Activated CD4-positive, alpha-beta T cell treated with anti-CD3 and anti-CD28 coated beads, Interleukin-2, amount 10 ng/mL, durations not matched to agents 7 days and 5 days (primary cell): ENCODE measurements around the gene TENT5C. TPM values are rescaled to one million over a fixed set of nuclear protein-coding genes. Genes with fewer than 3 reads are reported as not detected.
A peak's percentile ranks its signal among the peaks of the same experiment; 100 is the strongest.

Source experiments
- CTCF ChIA-PET: fragments of 350-600 bp; sonication (Branson Sonifier 250); formaldehyde crosslinking; loops from one replicate; lab custom pipeline; 2021; ENCODE audit warnings: antibody characterized with exemption; lab: Charles Lee
- POLR2A ChIA-PET: fragments of 350-600 bp; sonication (Branson Sonifier 250); formaldehyde crosslinking; loops from one replicate; lab custom pipeline; 2021; ENCODE audit warnings: antibody characterized with exemption; lab: Charles Lee
- DNase-seq: peaks from one replicate; pipeline ENCODE4 v3.0.0-alpha.2; 2020
- H3K27ac Mint-ChIP-seq: one replicate; pipeline ENCODE4 v1.8.0; 2021; ENCODE audit warnings: mild to moderate bottlenecking, moderate library complexity, mixed read lengths
- H3K27me3 Mint-ChIP-seq: one replicate; pipeline ENCODE4 v1.8.0; 2021; ENCODE audit warnings: mixed read lengths
- H3K36me3 Mint-ChIP-seq: one replicate; pipeline ENCODE4 v1.8.0; 2021; ENCODE audit warnings: low read depth, mixed read lengths
- H3K4me1 Mint-ChIP-seq: one replicate; pipeline ENCODE4 v1.8.0; 2021; ENCODE audit warnings: mixed read lengths
- H3K4me3 Mint-ChIP-seq: one replicate; pipeline ENCODE4 v1.8.0; 2021; ENCODE audit warnings: mild to moderate bottlenecking, moderate library complexity, mixed read lengths
- H3K9me3 Mint-ChIP-seq: one replicate; pipeline ENCODE4 v1.8.0; 2021; ENCODE audit warnings: mixed read lengths
- total RNA-seq, 2 experiments: library from RNA; stranded (reverse); gene quantifications; one replicate each; pipeline ENCODE4 v1.2.3, GENCODE V29; 2021

TENT5C gene
- total RNA-seq, 2 experiments from 2014 or later = 13.3 to 13.7 TPM

DNA sequence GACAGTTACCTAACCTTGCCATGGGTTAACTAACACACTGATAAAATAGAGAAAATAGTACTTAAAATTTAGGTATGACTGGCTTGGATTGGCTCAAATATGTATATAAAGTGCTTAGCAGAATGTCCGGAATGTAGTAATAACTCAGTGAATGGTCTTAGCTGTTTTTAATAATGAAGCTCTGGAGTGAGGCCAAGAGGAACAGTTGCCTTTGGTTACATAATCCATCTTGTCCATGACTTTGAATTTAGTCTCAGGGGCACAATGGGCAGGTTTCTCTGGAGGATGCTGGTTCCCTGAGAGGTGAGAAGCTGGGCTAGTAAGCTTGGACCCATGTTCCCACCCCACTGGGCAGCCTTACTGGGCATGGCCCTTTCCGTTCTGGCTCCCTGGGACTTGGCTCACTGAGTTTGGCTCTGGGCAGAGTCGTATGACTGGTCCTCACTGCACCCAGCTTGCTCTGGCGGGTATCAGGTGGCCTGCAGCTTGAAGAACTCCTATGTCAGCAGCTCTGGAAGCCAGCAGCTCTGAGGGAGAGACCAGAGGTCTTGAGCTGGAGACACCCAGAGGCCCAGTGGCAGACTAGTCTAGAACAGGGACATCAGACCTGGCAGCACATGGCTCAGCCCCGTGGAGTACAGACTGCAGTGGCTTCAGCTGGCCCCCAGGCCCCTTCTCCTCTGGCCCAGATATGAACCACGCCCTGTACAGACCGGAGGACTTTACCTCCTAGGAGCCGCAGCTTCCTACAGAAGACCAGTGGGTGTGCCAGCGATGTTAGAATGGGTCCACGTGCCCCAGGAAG, 40.4 kb downstream of the TENT5C start:
- CTCF ChIA-PET = interaction anchor here (1.0 to 1.6 kb wide), 2 partner anchors 13 to 16 kb away, joined by 3 read pairs; no protein-coding TSS in a partner anchor
- peaks cover under 1% of the 10 kb centered on the region for H3K36me3 Mint-ChIP-seq
- H3K9me3 Mint-ChIP-seq = no peaks in the 10 kb centered on the region
- POLR2A ChIA-PET = no interaction called here
- H3K27me3 Mint-ChIP-seq = peaks cover 26% of the 10 kb centered on the region
- H3K27ac Mint-ChIP-seq = no peak overlapping the region
- DNase-seq = no peak
- peaks cover 17% of the 10 kb centered on the region for H3K4me1 Mint-ChIP-seq
- no peak overlapping the region for H3K4me3 Mint-ChIP-seq

DNA sequence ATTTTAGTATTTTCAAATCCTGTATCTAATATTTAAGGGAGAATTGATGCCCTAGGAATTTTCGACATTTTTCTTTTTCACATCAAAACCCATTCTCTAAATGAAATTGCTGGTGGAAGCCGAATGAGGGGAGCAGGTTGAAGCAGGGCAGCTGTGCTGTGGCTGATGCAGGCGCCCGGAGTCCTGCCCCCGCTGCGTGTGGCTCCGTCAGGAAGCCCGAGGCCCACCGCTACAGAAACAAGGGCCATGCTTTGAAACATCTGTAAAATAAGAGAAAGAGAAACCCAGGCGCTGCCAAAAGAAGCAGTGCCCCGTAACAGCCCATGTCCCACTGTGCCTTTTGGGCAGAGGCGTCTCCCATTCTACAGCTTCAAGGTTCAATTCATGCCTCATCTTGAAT, 41.1 kb downstream of the TENT5C start:
- no peak for DNase-seq
- Mint-ChIP-seq H3K4me3 (no peak overlapping the region), H3K36me3 (peaks cover 2% of the 10 kb centered on the region), H3K9me3 (no peaks in the 10 kb centered on the region), H3K4me1 (peaks cover 20% of the 10 kb centered on the region), H3K27ac (no peak overlapping the region), H3K27me3 (peaks cover 28% of the 10 kb centered on the region)
- POLR2A ChIA-PET = no interaction called here
- CTCF ChIA-PET = interaction anchor here (1.6 kb wide), 1 partner anchor 17 kb away, joined by 3 read pairs; no protein-coding TSS in a partner anchor

GRCh38 chr1:117648015-117648414, 42.2 kb downstream of the TENT5C start:
- H3K27ac Mint-ChIP-seq = no peak overlapping the region
- H3K4me3 Mint-ChIP-seq = no peak overlapping the region
- peaks cover 2% of the 10 kb centered on the region for H3K36me3 Mint-ChIP-seq
- peaks cover 34% of the 10 kb centered on the region for H3K27me3 Mint-ChIP-seq
- ChIA-PET POLR2A (no interaction called here), CTCF (interaction anchor here (1.6 kb wide), 1 partner anchor 18 kb away, joined by 3 read pairs; no protein-coding TSS in a partner anchor)
- peaks cover 30% of the 10 kb centered on the region for H3K4me1 Mint-ChIP-seq
- no peak for DNase-seq
- no peaks in the 10 kb centered on the region for H3K9me3 Mint-ChIP-seq

GRCh38 chr1:117650840-117651568, 45.2 kb downstream of the TENT5C start:
- Mint-ChIP-seq H3K36me3 (peaks cover 2% of the 10 kb centered on the region), H3K4me3 (no peak overlapping the region), H3K27me3 (peaks cover 21% of the 10 kb centered on the region), H3K9me3 (no peaks in the 10 kb centered on the region), H3K4me1 (peaks cover 55% of the 10 kb centered on the region), H3K27ac (no peak overlapping the region)
- no peak for DNase-seq
- POLR2A ChIA-PET = no interaction called here
- CTCF ChIA-PET = interaction anchor here (1.2 to 2.1 kb wide), 4 partner anchors 8 to 103 kb away, joined by 3 to 6 read pairs (median 4); no protein-coding TSS in a partner anchor

- Mint-ChIP-seq H3K27ac (no peak overlapping the region), H3K4me1 (peaks cover 61% of the 10 kb centered on the region), H3K27me3 (peaks cover 21% of the 10 kb centered on the region), H3K4me3 (no peak overlapping the region), H3K9me3 (no peaks in the 10 kb centered on the region), H3K36me3 (peaks cover 2% of the 10 kb centered on the region)
- POLR2A ChIA-PET = no interaction called here
- DNase-seq = no peak
- CTCF ChIA-PET = interaction anchor here (1.2 to 2.1 kb wide), 4 partner anchors 9 to 102 kb away, joined by 3 to 6 read pairs (median 4); no protein-coding TSS in a partner anchor
Measured at GRCh38 chr1:117651616-117652015, 45.8 kb downstream of the TENT5C start.

DNA sequence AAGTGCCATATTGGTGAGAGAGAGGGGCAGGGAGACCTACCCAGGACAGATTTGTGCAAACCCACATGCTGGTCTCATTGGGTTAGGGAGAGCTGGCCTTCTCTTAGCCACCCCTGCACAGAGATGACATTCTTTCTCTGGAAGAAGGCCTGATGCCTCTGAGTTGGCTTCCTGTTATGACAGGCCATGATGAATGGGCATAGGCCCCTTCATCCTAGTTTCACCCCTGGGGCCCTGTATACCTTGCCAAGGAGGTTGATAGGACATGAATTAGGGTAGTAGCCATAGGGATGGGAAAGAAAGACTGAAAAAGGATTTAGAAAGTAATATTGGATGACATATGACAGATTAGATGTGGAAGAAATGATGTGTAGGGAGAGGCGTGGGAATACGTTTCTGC, 46.6 kb downstream of the TENT5C start:
- CTCF ChIA-PET = interaction anchor here (1.5 kb wide), 1 partner anchor 9 kb away, joined by 6 read pairs; no protein-coding TSS in a partner anchor

GRCh38 chr1:117653195-117653594, 47.3 kb downstream of the TENT5C start:
- Mint-ChIP-seq H3K4me3 (no peak overlapping the region), H3K27ac (no peak overlapping the region), H3K27me3 (peaks cover 18% of the 10 kb centered on the region), H3K36me3 (peaks cover 2% of the 10 kb centered on the region), H3K4me1 (peaks cover 74% of the 10 kb centered on the region), H3K9me3 (no peaks in the 10 kb centered on the region)
- ChIA-PET POLR2A (no interaction called here), CTCF (interaction anchor here (0.5 to 1.8 kb wide), 3 partner anchors 9 to 44 kb away, joined by 3 to 6 read pairs (median 3); no protein-coding TSS in a partner anchor)
- DNase-seq = no peak

More for the DNA sequence above, 46.6 kb downstream of the TENT5C start:
- no peak overlapping the region for H3K27ac Mint-ChIP-seq
- H3K4me3 Mint-ChIP-seq = no peak overlapping the region
- peaks cover 2% of the 10 kb centered on the region for H3K36me3 Mint-ChIP-seq
- H3K27me3 Mint-ChIP-seq = peaks cover 23% of the 10 kb centered on the region
- POLR2A ChIA-PET = no interaction called here
- peaks cover 69% of the 10 kb centered on the region for H3K4me1 Mint-ChIP-seq
- H3K9me3 Mint-ChIP-seq = no peaks in the 10 kb centered on the region
- DNase-seq = no peak

DNA sequence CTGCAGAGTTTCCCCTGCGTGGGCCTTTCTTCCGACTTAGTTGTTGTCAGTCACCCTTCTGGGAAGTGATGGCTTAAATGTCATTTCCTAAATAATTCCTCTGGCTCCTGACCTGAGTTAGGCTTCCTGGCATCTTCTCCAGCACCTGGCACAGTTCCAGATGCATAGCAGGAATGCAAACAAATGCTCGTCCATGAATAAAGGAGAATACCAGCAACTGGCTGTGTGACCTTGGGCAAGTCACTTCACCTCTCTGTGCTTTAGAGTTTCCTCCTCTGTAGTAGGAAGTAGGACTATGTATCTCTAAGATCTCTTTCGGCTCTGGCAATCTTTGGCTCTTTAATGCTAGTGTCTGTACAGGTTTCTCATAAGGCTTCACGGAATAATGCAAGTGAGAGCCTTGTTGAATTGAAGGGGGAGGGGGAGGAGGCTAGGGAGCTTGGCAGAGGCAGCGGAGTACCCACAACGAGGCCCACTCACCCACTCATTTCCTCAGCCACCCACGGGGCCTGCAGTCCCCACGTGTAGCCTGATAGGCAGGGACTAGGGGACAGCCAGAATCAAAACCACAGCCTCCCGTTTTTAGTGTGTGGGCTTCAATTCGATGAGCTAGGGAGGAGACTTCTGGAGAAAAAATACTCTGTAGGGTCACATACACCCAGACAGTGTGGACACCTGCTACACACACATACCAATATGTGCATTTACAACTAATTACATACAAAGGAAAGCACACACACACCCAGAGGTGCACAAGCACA, 48.1 kb downstream of the TENT5C start:
- ChIA-PET POLR2A (no interaction called here), CTCF (interaction anchor here (0.5 to 2.7 kb wide), 7 partner anchors 9 to 45 kb away, joined by 3 to 13 read pairs (median 4); no protein-coding TSS in a partner anchor)
- H3K4me1 Mint-ChIP-seq = peaks cover 77% of the 10 kb centered on the region
- no peaks in the 10 kb centered on the region for H3K9me3 Mint-ChIP-seq
- peaks cover 15% of the 10 kb centered on the region for H3K27me3 Mint-ChIP-seq
- DNase-seq = peak; percentile 29
- peak overlapping the region; percentile 90 for H3K27ac Mint-ChIP-seq
- peak overlapping the region; percentile 16 for H3K4me3 Mint-ChIP-seq
- H3K36me3 Mint-ChIP-seq = peaks cover 2% of the 10 kb centered on the region

GRCh38 chr1:117654493-117655219, 48.8 kb downstream of the TENT5C start:
- H3K4me3 Mint-ChIP-seq = peak overlapping the region; percentile 16
- DNase-seq = no peak
- H3K27ac Mint-ChIP-seq = peak overlapping the region; percentile 90
- peaks cover 13% of the 10 kb centered on the region for H3K27me3 Mint-ChIP-seq
- CTCF ChIA-PET = interaction anchor here (0.9 to 2.7 kb wide), 10 partner anchors 8 to 120 kb away, joined by 3 to 13 read pairs (median 4); no protein-coding TSS in a partner anchor
- POLR2A ChIA-PET = no interaction called here
- peaks cover 2% of the 10 kb centered on the region for H3K36me3 Mint-ChIP-seq
- H3K9me3 Mint-ChIP-seq = no peaks in the 10 kb centered on the region
- H3K4me1 Mint-ChIP-seq = peaks cover 78% of the 10 kb centered on the region

DNA sequence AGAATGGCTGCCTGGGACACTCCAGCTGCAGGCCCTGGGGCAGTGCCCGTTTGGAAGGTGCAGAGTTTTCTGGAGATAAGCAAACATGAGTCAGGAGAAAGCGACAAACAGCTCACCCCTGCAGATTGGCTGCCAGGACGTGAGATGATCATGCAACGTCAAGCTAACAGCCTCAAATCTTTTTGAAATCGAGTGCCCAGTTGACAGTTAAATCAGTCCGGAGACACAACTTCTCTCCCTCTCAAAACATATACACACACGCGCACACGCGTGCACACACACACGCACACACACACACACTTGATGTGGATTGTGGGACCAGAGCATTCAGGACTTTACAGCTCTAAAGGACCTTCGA, 49.4 kb downstream of the TENT5C start:
- CTCF ChIA-PET = interaction anchor here (0.9 to 2.7 kb wide), 9 partner anchors 10 to 121 kb away, joined by 3 to 13 read pairs (median 4); no protein-coding TSS in a partner anchor
- peaks cover 13% of the 10 kb centered on the region for H3K27me3 Mint-ChIP-seq
- H3K36me3 Mint-ChIP-seq = peaks cover 2% of the 10 kb centered on the region
- DNase-seq = no peak
- peak overlapping the region; percentile 16 for H3K4me3 Mint-ChIP-seq
- H3K9me3 Mint-ChIP-seq = no peaks in the 10 kb centered on the region
- peaks cover 84% of the 10 kb centered on the region for H3K4me1 Mint-ChIP-seq
- peak overlapping the region; percentile 90 for H3K27ac Mint-ChIP-seq
- POLR2A ChIA-PET = no interaction called here

GRCh38 chr1:117656202-117656641, 50.4 kb downstream of the TENT5C start:
- CTCF ChIA-PET = interaction anchor here (0.6 to 2.7 kb wide), 15 partner anchors 9 to 122 kb away, joined by 3 to 13 read pairs (median 4); no protein-coding TSS in a partner anchor
- Mint-ChIP-seq H3K4me1 (peaks cover 92% of the 10 kb centered on the region), H3K36me3 (peaks cover 4% of the 10 kb centered on the region), H3K9me3 (peaks cover 2% of the 10 kb centered on the region), H3K27ac (peak overlapping the region; percentile 90), H3K4me3 (peak overlapping the region; percentile 62), H3K27me3 (peaks cover 11% of the 10 kb centered on the region)
- DNase-seq = peak; percentile 93
- POLR2A ChIA-PET = no interaction called here
